ENCODE measurements around the gene SEC24B.

DNA sequence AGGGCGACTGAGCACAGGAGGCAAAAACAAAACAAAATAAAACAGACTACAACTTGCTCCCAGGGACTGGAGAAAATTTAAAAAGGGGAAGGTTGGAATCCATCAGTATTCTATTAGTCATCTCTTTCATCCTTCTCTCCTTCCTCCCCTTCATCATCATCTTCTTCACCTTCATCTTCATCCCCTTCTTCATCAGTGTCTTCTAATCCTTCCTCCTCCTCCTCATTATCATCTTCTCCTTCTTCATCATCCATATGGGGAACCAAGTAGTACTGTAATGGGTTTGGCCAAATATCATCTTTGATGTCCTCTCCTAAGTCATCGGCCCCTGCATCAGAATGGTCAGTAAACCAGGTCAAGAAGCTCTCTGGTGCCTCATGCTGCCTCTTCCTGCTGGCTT is 119.5 kb downstream of the SEC24B start:
- TF ChIP-seq POLR2A (IDR thresholded peaks at IDR 0.05), result no peak
- TF ChIP-seq, protein P1, sequence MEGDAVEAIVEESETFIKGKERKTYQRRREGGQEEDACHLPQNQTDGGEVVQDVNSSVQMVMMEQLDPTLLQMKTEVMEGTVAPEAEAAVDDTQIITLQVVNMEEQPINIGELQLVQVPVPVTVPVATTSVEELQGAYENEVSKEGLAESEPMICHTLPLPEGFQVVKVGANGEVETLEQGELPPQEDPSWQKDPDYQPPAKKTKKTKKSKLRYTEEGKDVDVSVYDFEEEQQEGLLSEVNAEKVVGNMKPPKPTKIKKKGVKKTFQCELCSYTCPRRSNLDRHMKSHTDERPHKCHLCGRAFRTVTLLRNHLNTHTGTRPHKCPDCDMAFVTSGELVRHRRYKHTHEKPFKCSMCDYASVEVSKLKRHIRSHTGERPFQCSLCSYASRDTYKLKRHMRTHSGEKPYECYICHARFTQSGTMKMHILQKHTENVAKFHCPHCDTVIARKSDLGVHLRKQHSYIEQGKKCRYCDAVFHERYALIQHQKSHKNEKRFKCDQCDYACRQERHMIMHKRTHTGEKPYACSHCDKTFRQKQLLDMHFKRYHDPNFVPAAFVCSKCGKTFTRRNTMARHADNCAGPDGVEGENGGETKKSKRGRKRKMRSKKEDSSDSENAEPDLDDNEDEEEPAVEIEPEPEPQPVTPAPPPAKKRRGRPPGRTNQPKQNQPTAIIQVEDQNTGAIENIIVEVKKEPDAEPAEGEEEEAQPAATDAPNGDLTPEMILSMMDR (IDR thresholded peaks at IDR 0.05), result no peak

All from thyroid gland (tissue), 4 donors.